ENCODE results near the gene DBN1. TPM values are rescaled to one million over a fixed set of nuclear protein-coding genes. Genes with fewer than 3 reads are reported as not detected.

Gene DBN1
- 59.8 and 140 TPM in 2 replicates for total RNA-seq

DNA sequence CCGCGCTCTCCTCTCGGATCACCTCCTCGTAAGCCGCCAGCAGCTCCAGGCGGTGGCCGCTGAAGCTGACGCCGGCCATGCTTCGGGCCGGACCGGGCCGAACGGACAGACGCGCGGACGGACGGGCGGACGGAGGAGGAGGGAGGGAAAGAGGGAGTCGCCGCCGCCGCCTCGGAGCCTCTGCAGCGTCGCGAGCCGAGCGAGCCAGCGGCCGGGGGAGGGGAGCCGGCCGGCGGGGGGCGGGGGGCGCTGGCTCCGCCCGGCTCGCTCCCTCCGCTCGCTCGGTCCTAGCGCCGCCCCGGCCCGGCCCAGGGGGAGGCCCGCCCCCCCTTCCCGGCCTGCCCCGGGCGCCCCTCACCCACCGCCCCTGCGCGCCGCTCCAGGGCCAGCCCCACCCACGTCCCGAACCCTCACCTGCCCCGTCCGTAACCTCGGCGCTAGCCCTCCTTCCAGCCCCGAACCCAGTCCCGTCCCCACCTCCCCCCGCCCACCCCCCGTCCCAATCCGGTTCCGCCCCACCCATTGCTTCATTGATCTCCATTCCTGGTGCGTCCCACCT lies at the start of gene DBN1:
Gene DBN1 (minus strand): TSS at position 192 of the 559 bp plus-strand sequence. CDS start 113 bp downstream, at position 79.

DNA sequence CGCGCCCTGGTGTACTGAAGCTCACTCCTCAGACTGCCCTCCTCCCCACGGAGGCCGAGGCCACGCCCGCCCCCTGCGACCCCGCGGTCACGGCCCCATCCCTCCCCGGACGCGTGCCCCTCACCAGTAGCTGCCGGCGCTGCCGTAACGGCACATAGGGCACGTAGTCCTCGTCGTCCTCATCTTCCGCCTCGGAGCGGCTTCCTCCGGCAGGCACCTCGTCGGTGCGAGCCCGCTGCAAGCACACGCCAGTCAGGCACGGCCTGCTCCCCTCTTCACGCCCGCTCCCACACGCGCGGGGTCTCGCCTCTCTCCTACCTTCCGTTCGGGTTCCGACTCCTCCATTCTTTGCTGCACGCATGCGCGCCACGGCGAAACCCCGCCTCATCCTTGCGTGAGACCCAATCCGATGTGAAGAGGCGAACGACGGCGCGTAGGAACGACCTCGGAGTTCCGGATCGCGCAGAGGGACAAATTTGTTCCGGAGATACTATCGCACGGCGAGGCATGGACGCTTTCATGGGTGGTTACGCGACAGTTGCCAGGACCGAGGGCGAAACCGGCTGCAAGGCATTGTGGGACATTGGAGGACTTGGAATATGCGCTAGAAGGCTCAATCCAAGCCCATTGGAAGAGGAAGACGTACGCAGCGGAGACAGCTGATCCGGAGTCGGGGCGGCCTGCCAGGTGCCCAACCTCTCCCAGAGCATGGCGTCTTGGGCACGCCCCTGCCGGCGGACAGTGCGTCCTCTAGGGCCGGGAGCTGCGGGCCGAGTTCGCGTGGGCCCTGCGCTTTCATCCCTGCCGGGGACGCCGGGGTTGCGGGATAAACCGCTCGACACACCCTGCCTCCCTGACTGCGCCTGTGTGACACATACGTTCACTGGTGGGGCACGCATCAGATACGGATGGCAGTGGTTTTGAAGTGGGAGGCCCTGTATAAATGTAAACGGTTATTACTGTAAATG lies 43.5 kb upstream of the DBN1 start, which contains the start of gene DDX41:
Gene DDX41 (minus strand): TSS at position 361 of the 968 bp plus-strand sequence. CDS start 16 bp downstream, at position 345.

GRCh38 chr5:177509381-177509951 lies 36.0 kb upstream of the DBN1 start, which contains the start of gene DOK3:
Gene DOK3 (minus strand): TSS chr5:177509826. CDS start chr5:177509540, 286 bp downstream.

DNA sequence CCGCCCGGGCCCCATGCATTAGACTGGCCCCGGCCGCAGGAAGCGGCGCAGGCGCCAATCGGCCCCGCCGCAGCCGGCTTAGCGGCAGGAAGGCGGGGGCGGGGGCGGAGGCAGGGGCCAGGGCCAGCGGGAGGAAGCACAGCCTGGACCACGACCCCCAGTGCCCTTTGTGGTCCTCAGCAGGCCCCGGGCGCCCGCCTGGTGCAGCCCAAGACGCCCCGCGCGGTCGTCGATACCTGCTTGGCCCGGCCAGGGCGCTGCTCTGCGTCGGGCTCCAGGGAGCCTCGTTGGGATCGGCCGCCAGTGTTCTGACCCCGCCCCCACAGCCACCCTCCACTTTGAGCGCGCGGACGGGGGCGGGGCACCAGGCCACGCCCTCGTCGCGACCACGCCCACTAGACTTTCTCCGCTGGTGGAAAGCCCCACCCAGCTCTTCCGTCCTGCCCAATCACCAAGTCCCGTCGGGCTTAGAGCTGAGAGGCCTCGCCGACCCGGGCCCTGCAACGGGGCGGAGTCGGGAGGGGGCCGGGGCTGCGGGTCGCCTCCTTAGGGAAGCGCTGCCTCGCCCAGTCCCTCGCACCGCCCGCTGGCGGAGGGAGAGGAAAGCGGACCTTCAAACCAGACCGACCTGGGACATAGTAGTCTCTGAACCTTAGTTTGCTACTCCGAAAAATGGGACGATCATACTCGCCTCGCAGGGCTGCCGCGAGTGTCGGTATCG lies 24.0 kb upstream of the DBN1 start, which contains the start of gene PDLIM7:
Gene PDLIM7 (minus strand): TSS at position 313 of the 721 bp plus-strand sequence. CDS start 1,092 bp downstream, outside the sequence.

DNA sequence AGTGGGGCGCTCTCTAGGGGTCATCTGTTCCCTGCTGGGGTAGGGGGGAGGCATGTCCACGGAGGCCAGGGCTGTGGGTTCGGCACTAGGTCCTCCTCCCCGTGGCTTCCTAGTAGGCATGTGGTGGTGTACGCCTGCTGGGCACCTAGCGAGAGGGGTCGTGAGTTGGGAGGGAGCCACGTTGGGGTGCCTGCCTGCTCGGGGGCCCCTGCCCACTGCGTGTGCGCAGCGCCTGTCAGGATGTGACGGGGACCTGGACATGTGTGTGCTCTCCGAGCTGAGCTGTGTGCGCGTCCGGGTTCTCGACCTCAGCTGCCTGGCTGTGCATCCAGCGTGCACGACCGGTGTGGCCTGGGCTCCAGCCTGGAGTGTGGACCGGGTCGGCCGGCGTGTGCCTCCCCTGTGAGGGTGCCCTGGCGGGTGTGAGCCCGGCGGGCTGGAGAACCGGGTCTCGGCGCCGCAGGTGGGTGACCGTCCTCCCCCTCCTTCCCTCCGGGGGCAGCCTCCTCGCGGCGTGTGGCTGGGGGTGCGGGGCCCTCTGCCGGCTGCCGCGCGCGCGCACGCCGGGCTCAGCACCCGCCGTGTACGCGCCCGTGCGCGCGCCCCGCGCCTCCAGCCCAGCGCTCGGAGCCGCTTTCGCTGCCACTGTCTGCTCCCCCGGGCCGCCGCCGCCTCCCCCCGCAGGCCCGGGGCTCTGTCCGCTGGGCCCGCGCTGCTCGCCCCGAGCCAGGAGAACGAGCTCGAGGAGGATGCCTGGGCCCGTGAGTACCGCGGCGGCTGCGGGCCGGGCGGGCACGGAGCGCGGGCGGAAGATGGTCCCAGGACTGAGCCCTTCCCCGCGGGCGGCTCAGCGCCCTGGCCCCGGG lies 27.0 kb downstream of the DBN1 start, which contains the start of gene PRR7:
Gene PRR7 (plus strand): TSS at position 615 of the 866 bp plus-strand sequence. CDS start 8,254 bp downstream, outside the sequence.

GRCh38 chr5:177426566-177427210 lies 46.7 kb downstream of the DBN1 start, which contains the start of gene GRK6:
Gene GRK6 (plus strand): TSS chr5:177426676. CDS start chr5:177426846, 170 bp downstream.

GRCh38 chr5:177409043-177409801 lies 64.2 kb downstream of the DBN1 start, which contains the start of gene F12:
Gene F12 (minus strand): TSS chr5:177409564. CDS start chr5:177409527, 37 bp downstream.

Other genes starting within 250 kb of the DBN1 start
- 20.5 and 23.9 TPM in 2 replicates for gene RAB24, start 169.9 kb downstream of the DBN1 start, total RNA-seq
- 69.4 and 98.8 TPM in 2 replicates for gene PRELID1, start 169.8 kb downstream of the DBN1 start, total RNA-seq
- gene MXD3, start 161.7 kb downstream of the DBN1 start, total RNA-seq, result 1.2 and 1.4 TPM in 2 replicates
- 253 and 357 TPM in 2 replicates for gene LMAN2, start 122.0 kb downstream of the DBN1 start, total RNA-seq
- gene RGS14, start 115.7 kb downstream of the DBN1 start, total RNA-seq, result 3.8 and 12.5 TPM in 2 replicates
- 0.14 TPM in 1 of 2 replicates, not detected in the other for gene SLC34A1, start 89.2 kb downstream of the DBN1 start, total RNA-seq
- gene PFN3, start 73.0 kb downstream of the DBN1 start, total RNA-seq, result not detected in 2 replicates
- gene F12, start 64.1 kb downstream of the DBN1 start, total RNA-seq, result 4.4 and 9.8 TPM in 2 replicates
- gene GRK6, start 47.0 kb downstream of the DBN1 start, total RNA-seq, result 38.6 and 44.3 TPM in 2 replicates
- gene PRR7, start 26.8 kb downstream of the DBN1 start, total RNA-seq, result 3.1 and 4.8 TPM in 2 replicates
- gene PDLIM7, start 24.0 kb upstream of the DBN1 start, total RNA-seq, result 33.2 and 91.4 TPM in 2 replicates
- 0.68 and 7.6 TPM in 2 replicates for gene DOK3, start 36.2 kb upstream of the DBN1 start, total RNA-seq
- 96.0 and 120 TPM in 2 replicates for gene DDX41, start 43.3 kb upstream of the DBN1 start, total RNA-seq
- 10.9 and 19.2 TPM in 2 replicates for gene FAM193B, start 80.9 kb upstream of the DBN1 start, total RNA-seq
- 183 and 198 TPM in 2 replicates for gene TMED9, start 118.6 kb upstream of the DBN1 start, total RNA-seq
- gene B4GALT7, start 126.5 kb upstream of the DBN1 start, total RNA-seq, result 37.0 and 42.0 TPM in 2 replicates

Measured in nasal cavity respiratory epithelium epithelial cell of viscerocranial mucosa (primary cell).